Loucy (cell line): ENCODE results near the gene LRRIQ1.

Experiments
- EZH2phosphoT487 ChIP-seq: fragments of 200-600 bp; IDR thresholded peaks from 2 replicates; pipeline ENCODE4 v1.6.1; 2018; ENCODE audit warnings: antibody characterized with exemption, mild to moderate bottlenecking, moderate library complexity, borderline replicate concordance
- TF ChIP-seq, protein P1 (sequence below): fragments of 200-600 bp; sonication (generic); conservative IDR thresholded peaks from 2 replicates; pipeline ENCODE4 v1.5.1; 2014; ENCODE audit warnings: mild to moderate bottlenecking, antibody characterized with exemption, low read length

DNA sequence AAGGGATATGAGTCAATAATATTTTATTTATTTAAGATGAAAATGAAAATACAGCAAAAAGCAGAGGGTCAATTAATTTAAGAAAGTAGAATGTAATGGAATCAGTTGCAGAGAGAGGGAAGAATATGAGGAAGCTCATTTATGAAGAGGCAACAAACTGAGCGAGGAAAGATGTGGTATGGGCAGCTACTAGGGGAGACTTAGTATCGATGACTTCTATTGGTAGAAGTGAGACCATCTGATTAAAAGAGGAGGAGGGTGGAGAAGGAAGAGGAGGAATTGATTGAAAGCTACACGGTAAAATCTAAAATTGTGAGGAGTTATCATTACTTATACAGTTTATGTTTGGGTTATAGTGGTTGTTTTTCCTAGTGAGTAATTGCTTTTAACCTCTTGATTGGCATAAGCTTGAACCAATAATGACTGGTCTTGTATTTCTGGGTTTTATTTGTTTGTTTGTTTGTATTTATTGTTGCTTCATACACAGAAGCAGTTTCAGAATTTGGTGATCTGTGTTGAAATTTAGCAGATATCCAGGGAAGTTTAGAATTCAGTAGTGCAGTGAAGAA is 121.0 kb downstream of the LRRIQ1 start:
- TF ChIP-seq, protein P1, sequence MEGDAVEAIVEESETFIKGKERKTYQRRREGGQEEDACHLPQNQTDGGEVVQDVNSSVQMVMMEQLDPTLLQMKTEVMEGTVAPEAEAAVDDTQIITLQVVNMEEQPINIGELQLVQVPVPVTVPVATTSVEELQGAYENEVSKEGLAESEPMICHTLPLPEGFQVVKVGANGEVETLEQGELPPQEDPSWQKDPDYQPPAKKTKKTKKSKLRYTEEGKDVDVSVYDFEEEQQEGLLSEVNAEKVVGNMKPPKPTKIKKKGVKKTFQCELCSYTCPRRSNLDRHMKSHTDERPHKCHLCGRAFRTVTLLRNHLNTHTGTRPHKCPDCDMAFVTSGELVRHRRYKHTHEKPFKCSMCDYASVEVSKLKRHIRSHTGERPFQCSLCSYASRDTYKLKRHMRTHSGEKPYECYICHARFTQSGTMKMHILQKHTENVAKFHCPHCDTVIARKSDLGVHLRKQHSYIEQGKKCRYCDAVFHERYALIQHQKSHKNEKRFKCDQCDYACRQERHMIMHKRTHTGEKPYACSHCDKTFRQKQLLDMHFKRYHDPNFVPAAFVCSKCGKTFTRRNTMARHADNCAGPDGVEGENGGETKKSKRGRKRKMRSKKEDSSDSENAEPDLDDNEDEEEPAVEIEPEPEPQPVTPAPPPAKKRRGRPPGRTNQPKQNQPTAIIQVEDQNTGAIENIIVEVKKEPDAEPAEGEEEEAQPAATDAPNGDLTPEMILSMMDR: no peak
- TF ChIP-seq EZH2phosphoT487: no peak
